ENCODE measurements around the gene ADAMTS15.

ADAMTS15 gene

GRCh38 chr11:130478881-130479280 is 30.4 kb downstream of the ADAMTS15 start:
- DNase-seq (ENCODE audit: low spot score), result no peak

GRCh38 chr11:130480186-130480585 is 31.7 kb downstream of the ADAMTS15 start:
- DNase-seq (ENCODE audit: low spot score), result no peak

DNA sequence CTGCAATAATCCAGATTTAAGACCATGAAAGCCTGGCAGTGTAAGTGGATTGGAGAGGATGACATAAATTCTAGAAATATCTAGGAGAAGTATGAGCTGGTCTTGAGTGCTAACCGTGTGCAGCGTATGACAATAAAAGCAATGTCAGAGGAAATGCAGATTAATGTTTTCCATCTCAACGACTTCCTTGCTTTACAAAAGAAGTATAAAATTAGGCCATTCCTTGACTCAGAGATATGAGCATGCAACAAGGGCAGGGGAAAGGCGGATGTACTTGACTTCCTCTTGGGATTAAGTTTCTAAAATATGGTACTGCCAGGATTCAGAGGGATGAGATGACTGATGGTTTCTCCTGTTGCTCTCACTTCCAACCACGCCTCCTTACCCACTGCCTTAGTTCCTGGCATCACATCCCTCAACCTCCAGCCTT is 32.3 kb downstream of the ADAMTS15 start:
- DNase-seq (ENCODE audit: low spot score), result no peak

GRCh38 chr11:130483124-130483523 is 34.7 kb downstream of the ADAMTS15 start:
- DNase-seq (ENCODE audit: low spot score), result no peak

GRCh38 chr11:130485983-130486382 is 37.5 kb downstream of the ADAMTS15 start:
- DNase-seq (ENCODE audit: low spot score), result no peak

DNA sequence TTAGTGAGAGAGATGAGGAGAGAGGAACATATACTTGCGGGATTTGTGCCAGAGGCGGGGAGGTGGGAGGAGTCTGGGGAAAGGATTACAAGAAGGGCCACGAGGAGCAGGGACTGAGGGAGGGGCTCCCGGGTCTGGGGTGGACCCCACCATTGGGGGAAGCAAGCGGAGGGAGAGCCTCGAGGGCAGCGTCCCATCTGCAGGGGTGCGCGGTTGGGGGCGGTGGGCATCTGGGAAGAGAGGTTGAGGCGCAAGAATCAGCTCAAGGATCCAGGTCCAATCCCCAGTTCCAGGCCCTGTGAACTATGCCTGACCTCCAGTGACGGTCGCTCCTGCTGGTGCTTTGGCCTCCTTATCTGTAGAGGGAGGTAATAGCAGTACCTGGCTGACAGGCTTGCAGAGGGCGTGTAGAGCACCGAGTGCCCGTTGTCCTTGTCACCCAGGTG is 38.0 kb downstream of the ADAMTS15 start:
- no peak for DNase-seq (ENCODE audit: low spot score)

GRCh38 chr11:130486987-130487923 is 38.8 kb downstream of the ADAMTS15 start:
- no peak for DNase-seq (ENCODE audit: low spot score)

- DNase-seq (ENCODE audit: low spot score), result no peak
Measured at GRCh38 chr11:130487924-130488815, 39.7 kb downstream of the ADAMTS15 start.

- DNase-seq (ENCODE audit: low spot score), result no peak
Measured at GRCh38 chr11:130488848-130489584, 40.6 kb downstream of the ADAMTS15 start.

- no peak for DNase-seq (ENCODE audit: low spot score)
Measured at GRCh38 chr11:130489716-130490115, 41.3 kb downstream of the ADAMTS15 start.

DNA sequence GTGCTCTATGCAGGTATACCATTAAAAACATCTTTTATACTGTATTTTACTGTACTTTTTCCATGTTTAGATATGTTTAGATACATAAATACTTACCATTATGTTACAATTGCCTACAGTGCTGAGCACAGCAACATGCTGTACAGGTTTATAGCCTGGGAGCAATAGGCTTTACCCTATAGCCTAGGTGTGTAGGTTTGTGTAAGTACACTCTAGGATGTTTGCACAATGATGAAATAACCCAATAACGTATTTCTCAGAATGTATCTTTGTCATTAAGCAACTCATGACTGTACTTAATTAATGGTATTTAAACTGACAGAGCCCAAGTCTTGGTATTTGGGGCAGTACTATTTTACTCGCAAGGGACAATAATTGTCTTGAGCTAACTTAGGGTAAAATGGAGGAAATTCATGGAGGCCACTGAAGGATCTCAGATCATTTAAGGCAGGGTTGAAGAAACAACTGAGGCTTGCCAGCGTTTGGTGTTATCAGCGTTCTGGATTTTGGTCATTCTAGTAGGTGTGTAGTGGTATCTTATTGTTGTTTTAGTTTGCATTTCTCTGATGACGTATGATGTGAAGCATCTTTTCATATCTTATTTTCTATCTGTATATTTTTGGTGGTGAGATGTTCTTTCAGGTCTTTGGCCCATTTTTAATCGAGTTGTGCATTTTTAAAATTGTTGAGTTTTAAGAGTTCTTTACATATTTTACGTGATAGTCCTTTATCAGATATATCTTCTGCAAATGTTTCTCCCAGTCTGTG is 42.4 kb downstream of the ADAMTS15 start:
- DNase-seq (ENCODE audit: low spot score), result no peak

GRCh38 chr11:130498181-130498580 is 49.7 kb downstream of the ADAMTS15 start:
- DNase-seq (ENCODE audit: low spot score), result no peak

GRCh38 chr11:130499828-130500227 is 51.4 kb downstream of the ADAMTS15 start:
- DNase-seq (ENCODE audit: low spot score), result no peak

- no peak for DNase-seq (ENCODE audit: low spot score)
Measured at GRCh38 chr11:130504317-130504716, 55.9 kb downstream of the ADAMTS15 start.

- DNase-seq (ENCODE audit: low spot score), result no peak
Measured at GRCh38 chr11:130508913-130509312, 60.5 kb downstream of the ADAMTS15 start.

DNA sequence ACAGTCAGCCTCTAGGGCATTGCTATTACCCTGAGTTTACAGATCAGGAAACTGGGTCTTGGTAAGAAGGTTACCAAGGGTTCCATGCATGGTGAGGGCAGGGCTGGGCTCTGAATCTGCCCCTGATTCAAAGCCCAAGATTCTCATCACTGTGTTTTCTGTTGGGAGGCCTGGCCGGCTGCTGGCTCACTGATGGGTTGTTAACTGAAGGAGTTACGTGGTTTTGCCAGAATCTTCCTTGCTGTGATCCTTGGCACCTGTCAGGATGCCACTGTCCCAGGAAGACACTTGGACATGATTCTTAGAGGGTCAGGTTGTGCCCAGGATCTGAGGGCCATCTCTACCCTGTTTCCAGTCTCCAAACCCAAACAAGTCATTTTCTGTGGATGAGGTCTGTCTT is 61.5 kb downstream of the ADAMTS15 start:
- no peak for DNase-seq (ENCODE audit: low spot score)

GRCh38 chr11:130510407-130511006 is 62.1 kb downstream of the ADAMTS15 start:
- DNase-seq (ENCODE audit: low spot score), result no peak

GRCh38 chr11:130511765-130512164 is 63.3 kb downstream of the ADAMTS15 start:
- DNase-seq (ENCODE audit: low spot score), result no peak

DNA sequence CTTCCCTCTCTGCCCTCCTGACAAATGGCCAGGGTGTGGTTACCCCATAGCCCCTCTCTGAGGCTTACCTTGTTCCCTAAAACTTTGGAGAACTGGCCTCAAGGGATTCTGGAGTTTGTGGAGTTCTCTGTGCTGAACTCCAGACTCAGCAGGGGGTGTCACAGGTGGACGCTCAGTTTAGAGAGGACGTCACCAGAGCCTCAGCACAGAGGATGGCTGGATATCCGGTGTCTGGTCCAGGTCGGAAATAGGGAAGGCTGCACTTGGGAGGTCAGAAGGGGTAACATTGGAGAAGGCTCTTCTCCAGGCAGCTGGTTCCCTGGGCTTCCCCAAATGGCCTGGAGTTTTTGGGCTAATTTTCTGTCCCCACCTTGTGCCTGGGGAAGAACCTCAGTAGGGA is 64.2 kb downstream of the ADAMTS15 start:
- no peak for DNase-seq (ENCODE audit: low spot score)

DNA sequence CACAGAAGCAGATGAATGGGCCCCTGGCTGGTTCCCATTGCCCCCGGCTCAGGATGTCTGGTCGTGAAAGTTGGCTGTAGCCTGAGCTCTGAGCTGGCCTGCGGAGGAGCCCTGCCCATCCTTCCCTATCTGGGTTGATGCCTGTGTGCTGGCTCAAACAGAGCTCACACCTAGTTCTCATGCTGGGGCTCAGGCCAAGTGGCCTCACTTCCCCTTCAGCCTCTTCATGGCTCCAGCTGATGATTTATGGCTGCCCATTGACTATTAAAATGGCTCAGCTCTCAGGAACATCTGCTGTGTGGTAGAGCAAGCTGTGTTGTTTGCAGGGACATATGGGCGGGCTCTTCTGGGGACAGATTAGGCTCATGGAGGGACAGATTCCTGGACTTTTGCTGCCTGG is 64.7 kb downstream of the ADAMTS15 start:
- no peak for DNase-seq (ENCODE audit: low spot score)

DNA sequence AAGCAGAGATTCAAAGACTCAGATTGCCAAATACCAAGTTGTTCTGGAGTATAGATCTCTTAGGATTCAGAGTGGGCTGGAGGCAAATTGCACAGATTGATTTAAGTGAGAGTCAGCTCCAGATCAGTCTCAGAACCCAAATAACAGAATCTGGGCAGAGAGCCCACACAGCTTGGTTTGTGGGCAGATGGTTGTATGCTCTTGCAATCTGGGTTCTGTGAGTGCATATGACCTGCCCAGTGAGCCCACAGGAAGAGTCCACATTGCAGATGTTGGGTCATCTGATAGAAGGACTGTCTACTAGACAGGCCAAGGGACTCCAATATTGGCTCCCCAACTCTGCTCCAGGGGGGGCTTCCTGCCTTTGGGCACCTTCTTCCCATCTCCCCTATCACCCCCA is 65.9 kb downstream of the ADAMTS15 start:
- DNase-seq (ENCODE audit: low spot score), result no peak

Data from CD4-positive, alpha-beta T cell treated with Interleukin-6 at 100 ng/mL for 8 hours (primary cell).